D341Med (cell line): ENCODE data around the gene RBM25.
"Not testable (repeated sequence)": the region's sequence is repeated elsewhere in the genome, so short reads cannot be mapped to it uniquely, and the experiment has no call there.

Source experiments
- DNase-seq: peaks from one replicate; pipeline ENCODE4 v3.0.0; 2012; ENCODE audit warnings: low spot score

The RBM25 gene

DNA sequence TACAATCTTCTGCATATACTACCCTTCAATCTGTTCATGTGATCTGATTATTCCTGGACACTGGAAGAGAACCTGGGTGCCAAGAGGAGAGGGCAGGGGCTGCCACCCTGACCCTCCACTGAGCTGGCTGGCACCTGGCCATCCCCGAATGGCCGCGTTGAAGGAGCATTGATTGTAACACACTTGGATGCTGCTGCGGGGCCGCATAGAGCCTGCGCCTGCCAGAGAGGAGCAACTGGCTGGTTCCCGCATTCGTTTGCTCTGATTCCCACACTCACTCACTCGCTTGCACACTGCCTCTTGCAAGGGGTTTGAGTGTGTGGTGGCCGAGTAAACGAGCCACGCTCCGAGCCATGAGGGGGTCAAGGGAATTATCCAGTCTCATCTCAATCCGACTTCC lies 110.4 kb downstream of the RBM25 start:
- no peak for DNase-seq

DNA sequence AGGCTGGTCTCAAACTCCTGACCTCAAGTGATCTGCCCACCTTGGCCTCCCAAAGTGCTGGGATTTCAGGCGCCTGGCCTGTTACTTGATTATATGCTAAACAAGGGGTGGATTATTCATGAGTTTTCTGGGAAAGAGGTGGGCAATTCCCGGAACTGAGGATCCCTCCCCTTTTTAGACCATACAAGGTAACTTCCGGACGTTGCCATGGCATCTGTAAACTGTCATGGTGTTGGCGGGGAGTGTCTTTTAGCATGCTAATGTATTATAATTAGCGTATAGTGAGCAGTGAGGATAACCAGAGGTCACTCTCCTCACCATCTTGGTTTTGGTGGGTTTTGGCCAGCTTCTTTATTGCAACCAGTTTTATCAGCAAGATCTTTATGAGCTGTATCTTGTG lies 111.5 kb downstream of the RBM25 start:
- not testable (repeated sequence) for DNase-seq

DNA sequence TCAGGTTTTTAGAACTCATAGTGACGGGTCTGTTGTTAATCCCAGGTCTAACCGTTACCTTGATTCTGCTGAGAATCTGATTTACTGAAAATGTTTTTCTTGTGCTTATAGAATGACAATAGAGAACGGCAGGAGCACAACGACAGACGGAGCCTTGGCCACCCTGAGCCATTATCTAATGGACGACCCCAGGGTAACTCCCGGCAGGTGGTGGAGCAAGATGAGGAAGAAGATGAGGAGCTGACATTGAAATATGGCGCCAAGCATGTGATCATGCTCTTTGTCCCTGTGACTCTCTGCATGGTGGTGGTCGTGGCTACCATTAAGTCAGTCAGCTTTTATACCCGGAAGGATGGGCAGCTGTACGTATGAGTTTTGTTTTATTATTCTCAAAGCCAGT lies 112.4 kb downstream of the RBM25 start:
- DNase-seq, result no peak

DNA sequence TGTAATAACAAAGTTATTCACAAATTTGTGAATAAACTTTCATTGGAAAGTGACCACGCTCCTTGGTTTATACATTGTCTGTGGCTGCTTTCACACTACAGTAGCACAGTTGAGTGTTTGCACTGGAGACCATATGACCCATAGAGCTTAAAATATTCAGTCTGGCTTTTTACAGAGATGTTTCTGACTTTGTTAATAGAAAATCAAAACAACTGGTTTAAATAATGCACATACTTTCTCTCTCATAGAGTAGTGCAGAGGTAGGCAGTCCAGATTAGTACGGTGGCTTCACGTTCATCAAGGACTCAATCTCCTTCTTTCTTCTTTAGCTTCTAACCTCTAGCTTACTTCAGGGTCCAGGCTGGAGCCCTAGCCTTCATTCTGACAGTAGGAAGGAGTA lies 114.2 kb downstream of the RBM25 start:
- DNase-seq, result no peak

DNA sequence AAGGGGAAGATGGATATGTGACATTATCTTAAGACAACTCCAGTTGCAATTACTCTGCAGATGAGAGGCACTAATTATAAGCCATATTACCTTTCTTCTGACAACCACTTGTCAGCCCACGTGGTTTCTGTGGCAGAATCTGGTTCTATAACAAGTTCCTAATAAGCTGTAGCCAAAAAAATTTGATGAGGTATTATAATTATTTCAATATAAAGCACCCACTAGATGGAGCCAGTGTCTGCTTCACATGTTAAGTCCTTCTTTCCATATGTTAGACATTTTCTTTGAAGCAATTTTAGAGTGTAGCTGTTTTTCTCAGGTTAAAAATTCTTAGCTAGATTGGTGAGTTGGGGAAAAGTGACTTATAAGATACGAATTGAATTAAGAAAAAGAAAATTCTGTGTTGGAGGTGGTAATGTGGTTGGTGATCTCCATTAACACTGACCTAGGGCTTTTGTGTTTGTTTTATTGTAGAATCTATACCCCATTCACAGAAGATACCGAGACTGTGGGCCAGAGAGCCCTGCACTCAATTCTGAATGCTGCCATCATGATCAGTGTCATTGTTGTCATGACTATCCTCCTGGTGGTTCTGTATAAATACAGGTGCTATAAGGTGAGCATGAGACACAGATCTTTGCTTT lies 114.9 kb downstream of the RBM25 start:
- peak; percentile 44 for DNase-seq
